ENCODE results near the gene TMEM198. TPM values are rescaled to one million over a fixed set of nuclear protein-coding genes. Genes with fewer than 3 reads are reported as not detected.

Gene TMEM198
- total RNA-seq, 1 donor from 2014 or later: 1.6 TPM

- no peak for DNase-seq (ENCODE audit: low read depth)
- no peak for TF ChIP-seq CTCF (conservative IDR thresholded peaks at IDR 0.05; ENCODE audit: low read depth, low read length)
Measured at GRCh38 chr2:219508971-219509779, 34.7 kb upstream of the TMEM198 start.

GRCh38 chr2:219509780-219510511, 33.9 kb upstream of the TMEM198 start:
- TF ChIP-seq CTCF (conservative IDR thresholded peaks at IDR 0.05; ENCODE audit: low read depth, low read length): peak; percentile 78
- DNase-seq (ENCODE audit: low read depth): no peak
- peak overlapping the region; percentile 39 for H3K4me3 ChIP-seq (ENCODE audit: low read depth, low read length)

More at GRCh38 chr2:219508971-219509779, 34.7 kb upstream of the TMEM198 start:
- H3K4me3 ChIP-seq (ENCODE audit: low read depth, low read length): no peak overlapping the region

GRCh38 chr2:219510512-219511135, 33.2 kb upstream of the TMEM198 start:
- no peak for TF ChIP-seq CTCF (conservative IDR thresholded peaks at IDR 0.05; ENCODE audit: low read depth, low read length)
- no peak for DNase-seq (ENCODE audit: low read depth)
- H3K4me3 ChIP-seq (ENCODE audit: low read depth, low read length): no peak overlapping the region

GRCh38 chr2:219511547-219512325, 32.1 kb upstream of the TMEM198 start:
- TF ChIP-seq CTCF (conservative IDR thresholded peaks at IDR 0.05; ENCODE audit: low read depth, low read length): no peak
- no peak for DNase-seq (ENCODE audit: low read depth)
- H3K4me3 ChIP-seq (ENCODE audit: low read depth, low read length): no peak overlapping the region

GRCh38 chr2:219512524-219513216, 31.2 kb upstream of the TMEM198 start:
- no peak for TF ChIP-seq CTCF (conservative IDR thresholded peaks at IDR 0.05; ENCODE audit: low read depth, low read length)
- DNase-seq (ENCODE audit: low read depth): no peak
- no peak overlapping the region for H3K4me3 ChIP-seq (ENCODE audit: low read depth, low read length)

- no peak for DNase-seq (ENCODE audit: low read depth)
- H3K4me3 ChIP-seq (ENCODE audit: low read depth, low read length): no peak overlapping the region
- no peak for TF ChIP-seq CTCF (conservative IDR thresholded peaks at IDR 0.05; ENCODE audit: low read depth, low read length)
Measured at GRCh38 chr2:219513787-219514186, 30.0 kb upstream of the TMEM198 start.
